Measurements from ENCODE around the gene ANK3. TPM values are rescaled to one million over a fixed set of nuclear protein-coding genes. Genes with fewer than 3 reads are reported as not detected.

ANK3 gene
- total RNA-seq, 2 donors from 2014 or later: 46.0 to 47.8 TPM

- Histone ChIP-seq H3K27me3 (replicated peaks; ENCODE audit: insufficient read depth) (no peaks in the 10 kb centered on the region), H3K4me1 (replicated peaks) (no peaks in the 10 kb centered on the region), H3K27ac (no peak overlapping the region), H3K4me3 (no peak overlapping the region), H3K9me3 (no peaks in the 10 kb centered on the region), H3K36me3 (no peaks in the 10 kb centered on the region)
- intact Hi-C loops (cut with DNase I): no loop called here
- TF ChIP-seq POLR2A (IDR thresholded peaks at IDR 0.05) (no peak), CTCF (IDR thresholded peaks at IDR 0.05) (no peak), POLR2AphosphoS5 (IDR thresholded peaks at IDR 0.05) (no peak)
- no peak for DNase-seq (ENCODE audit: low spot score)
These were observed 263.8 kb downstream of the ANK3 start for GRCh38 chr10:60125895-60126294.

- no peaks in the 10 kb centered on the region for H3K27me3 ChIP-seq (replicated peaks; ENCODE audit: insufficient read depth)
- 98% methylated on average over 5 of the region's 5 CpGs for WGBS
- H3K4me3 ChIP-seq: no peak overlapping the region
- H3K9me3 ChIP-seq: no peaks in the 10 kb centered on the region
- TF ChIP-seq CTCF (IDR thresholded peaks at IDR 0.05) (no peak), POLR2AphosphoS5 (IDR thresholded peaks at IDR 0.05) (no peak), POLR2A (IDR thresholded peaks at IDR 0.05) (no peak)
- no peak for DNase-seq (ENCODE audit: low spot score)
- H3K27ac ChIP-seq: no peak overlapping the region
- no peaks in the 10 kb centered on the region for H3K4me1 ChIP-seq (replicated peaks)
- no peaks in the 10 kb centered on the region for H3K36me3 ChIP-seq
- intact Hi-C loops (cut with DNase I): no loop called here
These were observed 265.1 kb downstream of the ANK3 start for GRCh38 chr10:60124536-60124935.

- DNase-seq (ENCODE audit: low spot score): no peak
- intact Hi-C loops (cut with DNase I): no loop called here
- Histone ChIP-seq H3K36me3 (no peaks in the 10 kb centered on the region), H3K27me3 (replicated peaks; ENCODE audit: insufficient read depth) (no peaks in the 10 kb centered on the region), H3K27ac (no peak overlapping the region), H3K9me3 (no peaks in the 10 kb centered on the region), H3K4me3 (no peak overlapping the region), H3K4me1 (replicated peaks) (no peaks in the 10 kb centered on the region)
- no peak for TF ChIP-seq CTCF (IDR thresholded peaks at IDR 0.05)
- TF ChIP-seq POLR2AphosphoS5 (IDR thresholded peaks at IDR 0.05): no peak
- TF ChIP-seq POLR2A (IDR thresholded peaks at IDR 0.05): no peak
- WGBS: 61% methylated on average over 2 of the region's 2 CpGs
These were observed 266.0 kb downstream of the ANK3 start for GRCh38 chr10:60123668-60124067.

- Histone ChIP-seq H3K27me3 (replicated peaks; ENCODE audit: insufficient read depth) (no peaks in the 10 kb centered on the region), H3K4me3 (no peak overlapping the region), H3K36me3 (no peaks in the 10 kb centered on the region), H3K27ac (no peak overlapping the region), H3K9me3 (no peaks in the 10 kb centered on the region), H3K4me1 (replicated peaks) (no peaks in the 10 kb centered on the region)
- no peak for TF ChIP-seq CTCF (IDR thresholded peaks at IDR 0.05)
- peak; percentile 12 for TF ChIP-seq POLR2AphosphoS5 (IDR thresholded peaks at IDR 0.05)
- intact Hi-C loops (cut with DNase I): no loop called here
- DNase-seq (ENCODE audit: low spot score): no peak
- WGBS: 48% methylated on average over 3 of the region's 3 CpGs
These were observed 266.5 kb downstream of the ANK3 start for GRCh38 chr10:60123172-60123571.

- TF ChIP-seq CTCF (IDR thresholded peaks at IDR 0.05) (no peak), POLR2AphosphoS5 (IDR thresholded peaks at IDR 0.05) (no peak), POLR2A (IDR thresholded peaks at IDR 0.05) (no peak)
- 82% methylated on average over 2 of the region's 2 CpGs for WGBS
- Histone ChIP-seq H3K9me3 (no peaks in the 10 kb centered on the region), H3K4me1 (replicated peaks) (no peaks in the 10 kb centered on the region), H3K27ac (no peak overlapping the region), H3K36me3 (no peaks in the 10 kb centered on the region), H3K27me3 (replicated peaks; ENCODE audit: insufficient read depth) (no peaks in the 10 kb centered on the region), H3K4me3 (no peak overlapping the region)
- DNase-seq (ENCODE audit: low spot score): no peak
- intact Hi-C loops (cut with DNase I): no loop called here
These were observed 267.5 kb downstream of the ANK3 start for GRCh38 chr10:60122190-60122589.
